ENCODE measurements around the gene ATP2A1.
"Not testable (repeated sequence)": the region's sequence is repeated elsewhere in the genome, so short reads cannot be mapped to it uniquely, and the experiment has no call there.

Gene ATP2A1

DNA sequence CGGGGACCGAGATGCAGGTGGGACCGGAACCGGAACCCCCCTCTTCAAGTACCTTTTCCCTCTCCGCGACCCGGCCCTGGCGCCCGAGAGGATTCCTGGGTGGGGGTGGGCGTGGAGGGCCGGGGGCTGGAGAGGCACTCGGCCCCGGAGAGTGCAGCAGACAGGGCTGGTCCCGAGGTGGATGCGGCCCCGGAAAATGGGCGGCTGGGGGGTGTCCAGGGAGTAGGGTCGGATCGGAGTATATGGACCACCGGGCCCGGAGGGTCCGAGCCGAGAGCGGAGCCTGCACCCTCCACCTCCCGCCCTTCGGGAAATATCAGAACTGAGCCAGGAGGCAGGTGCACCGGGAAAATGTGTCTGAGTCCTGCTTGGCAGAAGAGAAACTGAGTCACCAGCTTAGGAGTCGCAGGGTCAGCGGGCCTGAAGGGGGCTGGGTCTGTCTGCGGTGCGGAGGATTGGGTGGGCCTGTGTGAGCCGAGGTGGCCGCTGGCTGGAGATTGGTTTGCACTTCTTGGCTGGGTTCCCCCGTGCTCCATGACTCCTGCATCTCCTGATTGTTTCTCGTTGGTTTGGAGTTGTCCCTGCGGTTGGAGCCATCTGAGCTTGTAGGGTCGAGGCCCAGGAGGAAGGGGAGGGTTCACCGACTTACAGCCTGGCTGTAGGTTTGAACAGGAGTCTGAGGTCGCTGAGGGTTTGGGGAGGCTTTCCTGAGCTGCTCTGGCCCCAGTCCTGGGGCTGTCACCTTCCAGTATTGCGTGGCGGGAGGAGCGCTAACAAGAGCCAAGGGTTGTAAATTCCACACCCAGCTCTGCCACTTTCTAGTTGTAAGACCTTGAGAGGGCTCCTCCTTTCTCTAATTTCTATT is 14.1 kb upstream of the ATP2A1 start:
- DNase-seq = no peak

DNA sequence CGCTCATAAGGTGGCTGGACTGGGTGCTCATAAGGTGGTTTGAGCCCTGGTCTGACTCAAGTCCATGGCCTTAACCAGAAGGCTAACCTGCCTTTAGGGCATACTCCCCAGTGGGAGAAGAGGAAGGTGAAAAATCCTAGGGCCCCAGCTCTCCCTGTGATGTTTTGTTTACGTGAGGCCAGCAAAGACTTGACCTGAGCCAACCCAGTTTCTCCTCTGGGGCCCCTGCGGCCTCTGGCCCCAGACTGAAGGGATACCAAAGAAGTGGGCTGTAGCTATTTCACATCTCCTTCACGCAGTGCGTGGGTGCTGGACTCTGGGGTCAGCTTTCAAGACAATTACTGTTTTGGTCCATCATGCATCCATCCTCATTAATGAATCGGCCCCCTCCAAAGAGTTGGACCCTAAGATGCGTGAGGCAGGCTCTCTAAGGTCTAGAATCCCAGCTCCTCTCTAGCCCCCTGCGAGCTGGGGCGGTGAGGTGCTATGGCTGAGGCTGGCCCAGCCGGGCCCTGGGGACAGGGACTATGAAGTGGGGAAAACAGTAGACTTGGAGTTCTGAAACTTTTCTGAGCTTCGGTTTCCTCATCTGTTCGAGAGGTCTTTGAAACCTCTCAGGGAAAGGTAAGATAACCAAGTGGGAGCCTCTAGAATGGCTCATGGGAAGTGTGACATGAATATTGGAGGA is 13.1 kb upstream of the ATP2A1 start:
- no peak for DNase-seq

DNA sequence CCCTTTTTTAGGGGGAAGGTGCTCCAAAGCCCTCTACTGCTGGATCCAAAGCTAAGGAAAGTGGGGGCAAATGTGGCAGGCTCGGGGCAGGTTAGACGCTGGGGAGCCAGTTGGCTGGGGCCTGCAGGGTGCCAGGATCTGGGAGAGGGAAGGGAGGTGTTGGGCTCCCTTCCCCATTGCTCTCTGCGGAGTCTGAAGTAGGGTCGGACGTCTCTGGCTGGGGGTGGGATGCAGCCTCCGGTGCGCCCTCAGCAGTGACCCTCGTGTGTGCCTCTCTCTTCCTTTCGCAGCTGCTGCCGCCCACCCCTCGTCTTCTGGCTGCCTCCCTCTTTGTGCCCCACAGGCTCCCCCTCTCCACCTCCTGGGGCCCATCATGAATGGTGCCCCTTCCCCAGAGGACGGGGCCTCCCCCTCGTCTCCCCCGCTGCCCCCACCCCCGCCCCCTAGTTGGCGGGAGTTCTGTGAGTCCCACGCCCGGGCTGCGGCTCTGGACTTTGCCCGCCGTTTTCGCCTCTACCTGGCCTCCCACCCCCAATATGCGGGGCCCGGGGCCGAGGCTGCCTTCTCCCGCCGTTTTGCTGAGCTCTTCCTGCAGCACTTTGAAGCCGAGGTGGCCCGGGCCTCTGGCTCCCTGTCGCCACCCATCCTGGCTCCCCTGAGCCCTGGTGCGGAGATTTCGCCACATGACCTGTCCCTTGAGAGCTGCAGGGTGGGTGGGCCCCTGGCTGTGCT is 12.4 kb upstream of the ATP2A1 start:
- DNase-seq = no peak

DNA sequence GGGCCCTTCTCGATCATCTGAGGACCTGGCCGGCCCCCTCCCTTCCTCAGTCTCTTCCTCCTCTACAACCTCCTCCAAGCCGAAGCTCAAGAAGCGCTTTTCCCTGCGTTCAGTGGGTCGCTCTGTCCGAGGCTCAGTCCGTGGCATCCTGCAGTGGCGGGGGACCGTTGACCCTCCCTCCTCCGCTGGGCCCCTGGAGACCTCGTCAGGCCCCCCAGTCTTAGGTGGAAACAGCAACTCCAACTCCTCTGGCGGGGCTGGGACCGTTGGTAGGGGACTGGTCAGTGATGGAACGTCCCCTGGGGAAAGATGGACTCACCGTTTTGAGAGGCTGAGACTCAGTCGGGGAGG is 11.9 kb upstream of the ATP2A1 start:
- DNase-seq = no peak

DNA sequence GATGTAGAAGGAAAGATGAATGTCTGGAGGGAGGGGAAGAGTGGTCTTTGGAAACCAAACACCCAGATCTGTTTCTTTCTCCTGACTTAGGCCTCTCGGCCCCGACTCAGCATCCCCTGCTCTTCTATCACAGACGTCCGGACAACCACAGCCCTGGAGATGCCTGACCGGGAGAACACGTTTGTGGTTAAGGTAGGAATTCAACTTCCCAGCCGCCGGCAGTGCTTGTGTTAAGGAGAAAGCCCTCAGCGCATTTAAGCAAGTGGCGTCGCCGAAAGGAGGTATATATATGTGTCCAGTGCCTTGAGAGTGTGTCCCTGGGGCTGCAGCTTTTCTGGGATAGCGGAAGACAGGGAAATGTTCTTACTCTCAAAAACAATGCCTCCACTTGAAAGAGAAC is 11.0 kb upstream of the ATP2A1 start:
- no peak for DNase-seq

DNA sequence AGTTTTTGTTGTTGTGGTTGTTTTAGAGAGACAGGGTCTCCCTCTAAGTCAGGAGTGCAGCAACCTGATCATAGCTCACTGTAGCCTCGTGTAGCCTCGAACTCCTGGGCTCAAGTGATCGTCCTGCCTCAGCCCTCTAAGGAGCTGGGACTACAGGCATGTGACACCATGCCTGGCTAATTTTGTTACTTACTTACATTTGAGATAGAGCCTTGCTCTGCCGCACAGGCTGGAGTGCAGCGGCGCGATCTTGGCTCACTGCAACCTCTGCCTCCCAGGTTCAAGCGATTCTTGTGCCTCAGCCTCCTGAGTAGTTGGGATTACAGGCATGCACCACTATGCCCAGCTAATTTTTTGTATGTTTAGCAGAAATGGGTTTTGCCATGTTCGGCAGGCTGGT is 10.6 kb upstream of the ATP2A1 start:
- not testable (repeated sequence) for DNase-seq

DNA sequence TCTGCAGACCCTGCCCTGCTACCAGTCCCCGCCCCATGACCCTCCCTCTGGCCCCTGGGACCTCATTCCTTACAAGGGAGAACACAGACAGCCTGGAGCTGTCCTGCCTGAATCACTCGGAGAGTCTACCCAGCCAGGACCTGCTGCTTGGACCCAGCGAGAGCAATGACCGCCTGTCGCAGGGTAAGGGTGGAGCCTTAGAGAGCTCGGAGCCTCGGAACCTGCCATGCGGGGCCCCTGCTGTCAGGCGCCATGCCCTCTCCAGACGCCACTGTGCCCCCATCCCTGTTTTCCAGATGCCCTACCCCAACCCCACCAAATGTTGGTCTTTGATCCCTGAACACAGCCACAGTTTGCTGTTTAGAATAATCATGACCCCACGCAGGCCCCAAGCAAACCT is 9.1 kb upstream of the ATP2A1 start:
- no peak for DNase-seq

DNA sequence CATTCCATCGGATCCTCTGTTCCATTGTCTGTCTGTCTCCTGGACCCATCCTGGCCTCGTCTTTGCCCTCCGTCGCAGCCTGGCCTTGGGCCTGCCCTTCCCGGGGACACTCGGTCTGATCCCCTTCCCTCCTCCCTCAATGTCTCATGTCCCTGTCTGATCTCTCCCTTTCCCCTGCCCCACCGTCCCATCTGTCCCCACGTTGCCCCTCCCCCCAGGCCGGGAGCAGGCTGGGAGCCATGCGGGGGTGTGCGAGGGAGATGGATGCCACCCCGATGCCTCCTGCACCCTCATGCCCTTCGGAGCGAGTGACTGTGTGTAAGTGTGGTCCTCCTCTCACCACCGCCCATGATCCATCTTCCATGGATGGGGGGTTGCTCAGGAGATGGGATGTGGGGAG is 5.3 kb upstream of the ATP2A1 start:
- DNase-seq = no peak

DNA sequence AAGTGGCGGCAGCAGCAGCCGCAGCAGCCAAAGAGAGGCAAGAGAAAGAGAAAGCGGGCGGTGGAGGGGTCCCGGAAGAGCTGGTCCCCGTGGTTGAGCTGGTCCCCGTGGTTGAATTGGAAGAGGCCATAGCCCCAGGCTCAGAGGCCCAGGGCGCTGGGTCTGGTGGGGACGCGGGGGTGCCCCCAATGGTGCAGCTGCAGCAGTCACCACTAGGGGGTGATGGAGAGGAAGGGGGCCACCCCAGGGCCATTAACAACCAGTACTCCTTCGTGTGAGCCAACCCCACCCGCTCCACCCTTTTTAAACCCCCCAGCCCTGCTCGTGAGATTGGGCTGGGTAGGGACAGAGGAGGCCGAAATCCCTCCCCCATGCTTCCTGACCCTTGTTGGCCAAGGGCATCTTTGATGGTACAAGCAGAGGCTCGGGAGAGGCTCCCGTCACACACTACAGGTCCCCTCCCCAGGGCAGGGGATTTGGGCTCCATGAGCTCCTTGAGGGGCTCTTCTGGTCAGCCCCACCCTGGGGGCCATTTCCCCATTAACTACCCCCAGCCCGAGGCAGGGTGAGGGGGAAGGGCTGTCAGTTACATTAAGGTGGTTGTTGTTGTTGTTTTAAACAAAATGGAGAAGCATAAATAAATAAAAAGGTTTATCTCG is 4.6 kb upstream of the ATP2A1 start:
- no peak for DNase-seq

DNA sequence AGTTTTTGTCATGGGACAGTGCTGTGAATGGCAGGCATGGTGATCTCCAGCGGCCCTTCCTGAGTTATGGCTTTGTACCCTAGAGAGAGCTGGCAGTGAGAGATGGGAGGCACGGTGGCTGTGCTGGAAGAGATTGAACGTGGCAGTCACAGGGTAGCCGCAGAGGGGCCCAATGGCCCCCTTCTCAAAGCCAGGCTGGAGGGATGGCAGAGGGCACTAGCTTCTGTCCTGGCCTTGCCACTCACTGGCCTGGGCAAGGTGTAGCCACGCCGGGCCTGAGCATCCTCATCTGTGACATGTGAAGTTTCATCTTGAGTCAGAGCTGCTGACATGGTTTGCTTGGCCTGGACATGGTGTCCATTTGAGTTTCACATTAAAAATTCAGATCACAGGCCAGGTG is 3.9 kb upstream of the ATP2A1 start:
- DNase-seq = no peak

DNA sequence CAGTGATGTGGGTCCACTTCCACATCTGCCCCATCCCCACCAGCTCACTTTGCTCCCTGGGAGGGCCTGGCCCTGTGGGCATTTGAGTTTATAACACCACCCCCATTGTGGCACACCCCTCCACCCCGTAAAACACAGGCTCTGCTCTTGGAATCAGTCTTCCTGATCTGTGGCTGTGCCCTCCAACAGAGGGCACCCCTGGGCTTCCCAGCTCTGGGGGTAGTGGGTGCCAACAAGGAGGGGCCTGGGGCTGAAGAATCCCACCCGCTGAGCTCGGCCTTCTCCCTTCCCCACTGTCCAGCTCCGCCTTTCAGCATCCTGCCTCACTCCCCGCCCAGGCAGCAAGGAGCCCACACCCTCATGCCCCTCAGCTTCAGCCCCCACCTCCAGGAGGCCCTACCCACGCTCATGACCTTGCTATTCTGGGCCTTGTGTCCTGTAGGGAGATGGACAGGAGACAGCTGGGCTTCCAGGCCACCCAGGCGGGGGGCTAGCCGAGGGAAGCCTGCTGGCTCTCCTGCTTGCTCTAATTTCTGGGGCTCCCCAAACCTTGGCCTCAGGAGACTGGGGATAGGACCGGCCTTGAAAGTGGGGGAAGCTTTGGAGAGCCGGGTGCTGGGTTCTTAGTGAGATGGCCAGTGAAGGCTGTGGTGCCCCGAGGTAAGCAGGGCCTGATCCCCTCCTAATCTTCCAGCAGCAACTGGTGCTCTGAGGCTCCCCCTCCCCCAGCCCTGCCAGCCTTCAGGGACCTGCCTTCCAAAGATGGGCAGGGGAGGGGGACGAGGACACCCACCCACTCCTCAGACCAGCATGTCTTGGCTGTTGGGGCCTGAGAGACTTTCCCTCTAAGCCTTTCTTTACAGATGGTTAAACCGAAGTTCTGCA is 2.9 kb upstream of the ATP2A1 start:
- no peak for DNase-seq

DNA sequence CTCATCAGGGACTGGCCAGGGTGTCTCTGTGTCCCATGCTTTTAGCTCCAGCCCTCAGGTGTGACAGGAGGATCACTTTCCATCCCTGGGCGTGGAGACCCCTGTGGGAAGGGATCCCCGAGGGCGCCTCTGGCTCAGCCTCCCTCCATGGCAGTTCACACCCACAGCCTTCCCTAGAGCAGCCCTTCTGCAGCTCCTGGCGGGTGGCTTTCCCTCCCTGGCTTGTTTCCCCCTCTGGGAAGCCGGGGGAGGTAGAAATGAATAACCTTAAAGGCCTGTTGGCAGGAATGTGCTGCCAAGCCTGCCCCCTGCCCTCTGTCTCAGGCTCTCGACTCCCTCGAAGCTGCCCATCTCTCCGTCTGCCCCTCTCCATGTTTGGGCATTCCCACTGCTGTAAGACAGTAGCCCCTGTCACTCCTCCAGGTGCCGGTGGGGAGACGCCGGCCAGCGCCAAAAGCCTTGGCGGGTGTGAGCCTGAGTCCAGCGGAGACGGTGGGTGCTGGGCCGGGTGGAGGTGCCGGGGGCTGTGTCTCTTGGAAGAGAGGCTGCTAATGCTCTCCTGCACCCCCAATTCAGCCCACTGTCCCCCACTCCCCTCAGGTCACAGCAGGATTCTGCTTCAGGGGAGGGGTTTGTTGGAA is 2.1 kb upstream of the ATP2A1 start:
- no peak for DNase-seq

DNA sequence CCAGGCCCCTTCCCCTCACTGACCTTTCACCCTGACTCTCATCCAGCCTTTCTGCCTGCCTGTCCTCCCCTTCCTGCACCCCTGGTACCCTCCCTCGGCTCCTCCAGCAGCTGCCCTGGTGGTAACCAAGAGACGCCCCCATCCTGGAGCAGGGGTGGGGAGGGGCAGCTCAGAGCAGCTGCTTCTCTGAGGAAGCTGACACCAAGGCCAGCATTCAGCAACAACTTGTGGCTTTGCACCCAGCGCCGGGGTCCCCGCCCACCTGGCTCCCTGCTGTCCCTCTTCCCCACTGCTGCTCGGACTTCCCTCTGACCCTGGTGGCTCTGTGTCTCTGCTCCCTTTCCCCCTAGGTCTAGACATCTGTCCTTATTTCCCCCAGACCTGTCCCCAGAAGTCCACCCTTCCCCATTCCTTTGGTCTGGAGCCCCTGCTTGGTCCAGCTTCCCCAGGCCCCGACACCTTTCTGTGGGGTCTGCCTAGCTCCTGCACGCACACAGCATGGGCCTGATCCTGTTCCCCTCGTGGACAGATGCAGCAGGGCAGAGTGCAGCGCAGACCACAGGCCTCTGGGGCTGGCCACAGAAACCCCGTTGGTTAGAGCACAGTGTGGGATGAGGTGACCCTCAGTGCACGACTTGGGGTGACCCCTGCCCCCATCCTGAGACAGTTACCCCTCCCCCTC is 1.2 kb upstream of the ATP2A1 start:
- no peak for DNase-seq

DNA sequence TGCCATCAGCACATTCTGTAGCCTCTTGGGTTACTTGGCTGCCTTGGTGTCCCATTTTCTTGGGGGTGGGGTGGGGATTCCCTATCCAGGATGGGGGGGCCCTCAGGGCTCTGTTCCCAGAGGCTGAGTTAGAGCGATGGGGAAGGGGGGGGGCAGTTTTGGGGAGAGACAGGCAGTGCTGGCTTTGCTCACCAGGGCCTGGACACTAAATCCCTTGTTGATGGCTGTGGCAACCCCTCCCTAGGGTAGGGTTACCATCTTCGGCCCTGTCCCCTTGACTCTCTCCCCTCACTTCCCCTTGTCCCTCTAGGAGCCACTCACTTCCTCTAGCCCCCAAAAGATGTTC is 660 bp upstream of the ATP2A1 start:
- DNase-seq = no peak

DNA sequence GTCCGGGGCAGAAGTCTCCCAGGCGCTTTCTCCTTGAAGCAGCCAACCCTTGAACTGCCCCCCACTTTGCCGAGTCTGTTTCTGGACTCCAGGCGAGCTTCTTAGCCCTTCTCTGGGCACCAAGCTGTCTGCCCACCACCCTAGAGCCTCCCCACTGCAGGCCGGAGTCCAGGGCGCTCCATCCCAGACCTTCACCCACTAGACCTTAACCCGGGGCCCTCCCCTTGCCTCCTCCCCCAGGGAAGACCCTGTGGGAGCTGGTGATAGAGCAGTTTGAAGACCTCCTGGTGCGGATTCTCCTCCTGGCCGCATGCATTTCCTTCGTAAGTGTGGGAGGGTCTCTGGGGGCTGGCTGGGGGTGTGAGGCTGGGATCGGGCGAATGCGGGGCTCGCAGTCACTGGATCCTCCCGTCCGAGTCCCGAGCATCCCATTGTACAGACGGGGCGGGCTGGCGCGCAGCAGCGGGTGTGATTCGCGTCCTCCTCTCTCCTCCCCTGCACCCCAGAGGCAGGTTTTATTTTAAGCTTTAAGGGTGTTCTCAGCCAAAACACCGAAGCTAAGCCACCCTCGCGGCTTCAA is 1.1 kb downstream of the ATP2A1 start:
- DNase-seq = no peak

DNA sequence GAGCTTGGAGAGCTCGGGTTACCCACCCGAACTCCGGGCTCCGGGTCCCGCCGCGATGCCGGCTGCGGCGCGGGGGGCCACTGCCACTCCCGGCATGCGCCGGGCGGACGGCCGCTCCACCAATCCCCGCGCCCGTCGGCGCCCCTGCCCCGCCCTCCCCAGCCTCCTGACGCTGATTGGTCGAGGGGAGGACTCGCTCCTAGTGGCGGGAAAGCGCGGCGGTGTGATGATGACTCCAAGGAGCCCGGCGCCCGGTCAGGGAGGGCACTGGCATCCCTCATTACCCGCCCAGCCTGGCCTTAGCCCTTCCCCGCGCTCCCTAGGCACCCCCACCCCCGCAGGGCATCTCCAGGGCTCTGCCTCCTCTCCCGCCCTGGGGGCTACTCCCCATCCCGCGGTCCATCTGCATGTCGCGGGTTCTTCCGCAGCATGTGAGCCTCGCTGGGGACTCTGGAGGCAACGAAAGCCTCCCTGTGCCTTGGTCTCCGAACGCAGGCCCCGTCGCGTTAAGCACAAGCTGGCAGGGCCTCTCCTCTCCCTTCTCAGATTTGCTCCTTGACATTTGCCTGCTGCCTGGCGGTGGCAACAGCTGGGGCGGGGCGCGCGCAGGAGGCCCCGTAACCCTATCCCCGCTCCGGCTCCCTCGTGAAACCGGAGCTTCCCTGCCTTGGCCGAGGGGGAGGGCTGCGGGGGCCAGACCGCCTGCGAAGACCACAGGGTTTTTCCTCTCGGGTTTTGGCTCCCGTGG is 1.7 kb downstream of the ATP2A1 start:
- peak; percentile 62 for DNase-seq

DNA sequence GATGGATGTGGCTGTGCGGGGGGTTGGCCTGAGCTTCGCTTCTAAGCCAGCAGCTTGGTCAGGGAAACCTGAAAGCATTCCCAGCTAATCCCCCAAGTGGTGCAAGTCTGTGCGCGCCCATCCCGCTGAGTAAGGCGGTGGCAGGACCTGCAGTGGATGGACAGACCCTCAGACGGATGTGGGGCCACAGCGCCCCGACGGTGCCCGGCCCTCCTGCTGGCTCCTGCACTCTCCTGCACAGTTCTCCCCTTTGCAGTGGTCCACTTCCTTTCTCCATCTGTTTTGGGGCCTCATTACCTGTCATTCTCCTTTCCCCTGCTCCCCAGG is 2.3 kb downstream of the ATP2A1 start:
- no peak for DNase-seq

DNA sequence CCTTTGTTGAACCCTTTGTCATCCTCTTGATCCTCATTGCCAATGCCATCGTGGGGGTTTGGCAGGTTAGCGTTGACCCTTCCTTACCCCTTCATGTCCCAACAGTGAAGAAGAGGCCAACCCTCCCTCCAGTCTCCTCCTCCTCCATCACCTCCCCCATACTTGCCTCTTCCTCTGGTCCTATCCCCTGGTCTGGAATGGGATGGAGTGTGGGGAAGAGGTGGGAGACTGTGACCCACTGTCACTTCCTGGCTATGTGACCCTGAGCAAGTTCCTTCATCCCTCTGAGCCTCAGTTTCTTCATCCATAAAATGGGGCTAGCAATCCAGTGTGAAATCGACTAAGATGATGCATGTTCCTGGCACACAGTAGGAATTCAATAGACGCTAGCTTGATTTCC is 2.7 kb downstream of the ATP2A1 start:
- DNase-seq = no peak

DNA sequence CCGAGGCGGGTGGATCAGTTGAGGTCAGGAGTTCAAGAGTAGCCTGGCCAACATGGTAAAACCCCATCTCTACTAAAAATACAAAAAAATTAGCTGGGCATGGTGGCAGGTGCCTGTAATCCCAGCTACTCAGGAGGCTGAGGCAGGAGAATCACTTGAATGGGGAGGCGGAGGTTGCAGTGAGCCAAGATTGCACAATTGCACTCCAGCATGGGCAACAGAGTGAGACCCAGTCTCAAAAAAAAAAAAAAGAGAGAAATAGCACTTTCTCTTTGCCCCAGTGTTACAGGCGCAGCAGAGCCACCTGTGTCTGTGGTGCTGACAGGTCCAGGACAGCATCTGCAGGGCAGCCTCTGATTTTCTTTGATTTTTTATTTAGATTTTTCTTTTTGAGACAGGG is 3.3 kb downstream of the ATP2A1 start:
- DNase-seq = not testable (repeated sequence)

DNA sequence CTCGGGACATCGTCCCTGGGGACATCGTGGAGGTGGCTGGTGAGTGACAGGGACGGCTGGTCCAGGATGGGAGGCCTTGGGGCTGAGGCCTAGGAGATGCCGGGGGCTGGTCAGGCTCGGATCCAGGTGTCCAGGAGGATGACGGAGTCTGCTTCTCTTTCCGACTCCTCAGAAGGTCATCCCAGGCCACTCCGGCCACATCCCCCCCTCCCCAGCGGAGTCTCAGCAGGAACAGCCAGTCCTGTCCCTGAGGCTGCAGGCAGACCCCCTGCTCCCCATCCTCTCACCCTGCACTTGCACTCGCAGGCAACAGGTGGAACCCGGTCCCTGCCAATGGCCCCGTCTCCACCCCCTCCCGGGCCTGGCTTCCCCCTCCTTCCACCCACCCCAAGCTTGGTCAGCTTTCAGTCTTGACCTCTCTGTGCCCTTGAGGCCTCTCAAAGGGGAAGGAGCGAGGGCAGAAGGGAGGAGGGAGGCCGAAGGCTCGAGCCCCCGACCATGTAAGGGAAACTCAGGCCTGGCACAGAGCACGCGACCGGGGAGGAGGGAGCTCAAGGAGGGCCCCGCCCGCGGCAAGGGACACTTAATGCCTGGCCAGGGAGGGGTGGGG is 4.4 kb downstream of the ATP2A1 start:
- no peak for DNase-seq
